Ectodermal cell (in vitro differentiated cells): ENCODE measurements around the gene SLC41A3.

Experiments
- H3K27ac ChIP-seq: 2 replicates; pipeline ENCODE4 v1.7.0; 2013; ENCODE audit warnings: mild to moderate bottlenecking, low read depth, low read length; ENCODE audit not compliant: insufficient read depth, poor library complexity, severe bottlenecking
- H3K27me3 ChIP-seq: 2 replicates; pipeline ENCODE4 v1.7.0; 2013; ENCODE audit warnings: mild to moderate bottlenecking, low read length; ENCODE audit not compliant: insufficient read depth, control insufficient read depth, poor library complexity, severe bottlenecking
- H3K36me3 ChIP-seq: one replicate; pipeline ENCODE4 v1.7.0; 2013; ENCODE audit warnings: low read length; ENCODE audit not compliant: control insufficient read depth, insufficient read depth
- H3K4me1 ChIP-seq: one replicate; pipeline ENCODE4 v1.7.0; 2013; ENCODE audit warnings: low read length; ENCODE audit not compliant: control insufficient read depth, insufficient read depth
- H3K4me3 ChIP-seq: 2 replicates; pipeline ENCODE4 v1.7.0; 2013; ENCODE audit warnings: low read depth, low read length, control low read depth; ENCODE audit not compliant: insufficient read depth
- H3K9me3 ChIP-seq: 2 replicates; pipeline ENCODE4 v1.7.0; 2013; ENCODE audit warnings: mild to moderate bottlenecking, low read length, moderate library complexity; ENCODE audit not compliant: control insufficient read depth
- WGBS, 2 experiments: methylation state at CpG; one replicate each; pipeline ENCODE4 v1.1.7; 2013; ENCODE audit warnings: missing lambda C conversion rate in 2 of 2; 5-methylcytosine and 5-hydroxymethylcytosine counted together

SLC41A3 gene

GRCh38 chr3:126119976-126120375 is 36.1 kb upstream of the SLC41A3 start:
- H3K27me3 ChIP-seq, result no peaks in the 10 kb centered on the region
- no peaks in the 10 kb centered on the region for H3K9me3 ChIP-seq
- no peak overlapping the region for H3K27ac ChIP-seq
- peaks cover 3% of the 10 kb centered on the region for H3K4me1 ChIP-seq
- no peak overlapping the region for H3K4me3 ChIP-seq
- H3K36me3 ChIP-seq, result no peaks in the 10 kb centered on the region
- WGBS, 2 experiments, result 95 to 97% methylated on average over 8 of the region's 8 CpGs

GRCh38 chr3:126119008-126119675 is 35.2 kb upstream of the SLC41A3 start:
- Histone ChIP-seq H3K9me3 (no peaks in the 10 kb centered on the region), H3K36me3 (no peaks in the 10 kb centered on the region), H3K4me3 (no peak overlapping the region), H3K27ac (no peak overlapping the region), H3K4me1 (no peaks in the 10 kb centered on the region), H3K27me3 (no peaks in the 10 kb centered on the region)
- WGBS, 2 experiments, result 91 to 95% methylated on average over 7 of the region's 7 CpGs

GRCh38 chr3:126118591-126118990 is 34.7 kb upstream of the SLC41A3 start:
- Histone ChIP-seq H3K9me3 (no peaks in the 10 kb centered on the region), H3K27me3 (no peaks in the 10 kb centered on the region), H3K36me3 (no peaks in the 10 kb centered on the region), H3K27ac (no peak overlapping the region), H3K4me3 (no peak overlapping the region), H3K4me1 (no peaks in the 10 kb centered on the region)
- 93% methylated on average over 11 of the region's 11 CpGs for WGBS, 2 experiments

- Histone ChIP-seq H3K27ac (no peak overlapping the region), H3K9me3 (no peaks in the 10 kb centered on the region), H3K4me3 (no peak overlapping the region), H3K36me3 (no peaks in the 10 kb centered on the region), H3K27me3 (no peaks in the 10 kb centered on the region), H3K4me1 (no peaks in the 10 kb centered on the region)
- 83 to 84% methylated on average over 9 of the region's 9 CpGs for WGBS, 2 experiments
Measured at GRCh38 chr3:126117786-126118185, 33.9 kb upstream of the SLC41A3 start.

GRCh38 chr3:126117212-126117611 is 33.3 kb upstream of the SLC41A3 start:
- no peaks in the 10 kb centered on the region for H3K36me3 ChIP-seq
- H3K4me1 ChIP-seq, result no peaks in the 10 kb centered on the region
- H3K4me3 ChIP-seq, result no peak overlapping the region
- 91 to 92% methylated on average over 3 of the region's 3 CpGs for WGBS, 2 experiments
- no peak overlapping the region for H3K27ac ChIP-seq
- H3K9me3 ChIP-seq, result no peaks in the 10 kb centered on the region
- no peaks in the 10 kb centered on the region for H3K27me3 ChIP-seq

- Histone ChIP-seq H3K27ac (no peak overlapping the region), H3K4me3 (no peak overlapping the region), H3K9me3 (no peaks in the 10 kb centered on the region), H3K27me3 (no peaks in the 10 kb centered on the region), H3K4me1 (no peaks in the 10 kb centered on the region), H3K36me3 (no peaks in the 10 kb centered on the region)
- 89 to 93% methylated on average over 1 of the region's 1 CpG for WGBS, 2 experiments
Measured at GRCh38 chr3:126116526-126116925, 32.6 kb upstream of the SLC41A3 start.

GRCh38 chr3:126114443-126115386 is 30.8 kb upstream of the SLC41A3 start:
- no peak overlapping the region for H3K4me3 ChIP-seq
- H3K27me3 ChIP-seq, result no peaks in the 10 kb centered on the region
- no peaks in the 10 kb centered on the region for H3K4me1 ChIP-seq
- H3K27ac ChIP-seq, result no peak overlapping the region
- WGBS, 2 experiments, result 91 to 92% methylated on average over 16 of the region's 16 CpGs
- H3K9me3 ChIP-seq, result no peaks in the 10 kb centered on the region
- H3K36me3 ChIP-seq, result no peaks in the 10 kb centered on the region

GRCh38 chr3:126113733-126114442 is 30.0 kb upstream of the SLC41A3 start:
- 86 to 90% methylated on average over 9 of the region's 9 CpGs for WGBS, 2 experiments
- Histone ChIP-seq H3K4me1 (no peaks in the 10 kb centered on the region), H3K36me3 (no peaks in the 10 kb centered on the region), H3K4me3 (no peak overlapping the region), H3K27ac (no peak overlapping the region), H3K27me3 (no peaks in the 10 kb centered on the region), H3K9me3 (no peaks in the 10 kb centered on the region)

- Histone ChIP-seq H3K4me3 (no peak overlapping the region), H3K27me3 (no peaks in the 10 kb centered on the region), H3K27ac (no peak overlapping the region), H3K36me3 (no peaks in the 10 kb centered on the region), H3K4me1 (no peaks in the 10 kb centered on the region), H3K9me3 (no peaks in the 10 kb centered on the region)
- WGBS, 2 experiments, result 88 to 92% methylated on average over 6 of the region's 6 CpGs
Measured at GRCh38 chr3:126113238-126113555, 29.3 kb upstream of the SLC41A3 start.
